ES-I3 (cell line): ENCODE results near the gene CCDC33.

Experiments used
- H3K36me3 ChIP-seq: 2 replicates; pipeline ENCODE4 v1.6.1; 2013; ENCODE audit warnings: mild to moderate bottlenecking, low read length, control low read depth, moderate library complexity; ENCODE audit not compliant: insufficient read depth
- H3K4me1 ChIP-seq: 2 replicates; pipeline ENCODE4 v1.6.1; 2013; ENCODE audit warnings: mild to moderate bottlenecking, control low read depth, low read length; ENCODE audit not compliant: insufficient read depth
- H3K9ac ChIP-seq: 2 replicates; pipeline ENCODE4 v1.6.1; 2013; ENCODE audit warnings: low read depth, mild to moderate bottlenecking, low read length, moderate library complexity
- H3K9me3 ChIP-seq: 2 replicates; pipeline ENCODE4 v1.6.1; 2013; ENCODE audit warnings: mild to moderate bottlenecking, low read length, moderate library complexity; ENCODE audit not compliant: control insufficient read depth, insufficient read depth

CCDC33 gene

GRCh38 chr15:74384566-74384880 is 148.4 kb downstream of the CCDC33 start:
- H3K9me3 ChIP-seq, result no peaks in the 10 kb centered on the region
- H3K4me1 ChIP-seq, result peaks cover 32% of the 10 kb centered on the region
- H3K36me3 ChIP-seq, result no peaks in the 10 kb centered on the region
- H3K9ac ChIP-seq, result no peak overlapping the region

- H3K9me3 ChIP-seq, result no peaks in the 10 kb centered on the region
- no peaks in the 10 kb centered on the region for H3K36me3 ChIP-seq
- peaks cover 32% of the 10 kb centered on the region for H3K4me1 ChIP-seq
- H3K9ac ChIP-seq, result no peak overlapping the region
These were observed 148.9 kb downstream of the CCDC33 start for GRCh38 chr15:74384881-74385643.

GRCh38 chr15:74385733-74386132 is 149.6 kb downstream of the CCDC33 start:
- Histone ChIP-seq H3K36me3 (no peaks in the 10 kb centered on the region), H3K9me3 (no peaks in the 10 kb centered on the region), H3K4me1 (peaks cover 32% of the 10 kb centered on the region), H3K9ac (no peak overlapping the region)
